ENCODE measurements around the gene GALR3.
"Not testable (repeated sequence)": the region's sequence is repeated elsewhere in the genome, so short reads cannot be mapped to it uniquely, and the experiment has no call there.

The GALR3 gene, protein sequence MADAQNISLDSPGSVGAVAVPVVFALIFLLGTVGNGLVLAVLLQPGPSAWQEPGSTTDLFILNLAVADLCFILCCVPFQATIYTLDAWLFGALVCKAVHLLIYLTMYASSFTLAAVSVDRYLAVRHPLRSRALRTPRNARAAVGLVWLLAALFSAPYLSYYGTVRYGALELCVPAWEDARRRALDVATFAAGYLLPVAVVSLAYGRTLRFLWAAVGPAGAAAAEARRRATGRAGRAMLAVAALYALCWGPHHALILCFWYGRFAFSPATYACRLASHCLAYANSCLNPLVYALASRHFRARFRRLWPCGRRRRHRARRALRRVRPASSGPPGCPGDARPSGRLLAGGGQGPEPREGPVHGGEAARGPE

DNA sequence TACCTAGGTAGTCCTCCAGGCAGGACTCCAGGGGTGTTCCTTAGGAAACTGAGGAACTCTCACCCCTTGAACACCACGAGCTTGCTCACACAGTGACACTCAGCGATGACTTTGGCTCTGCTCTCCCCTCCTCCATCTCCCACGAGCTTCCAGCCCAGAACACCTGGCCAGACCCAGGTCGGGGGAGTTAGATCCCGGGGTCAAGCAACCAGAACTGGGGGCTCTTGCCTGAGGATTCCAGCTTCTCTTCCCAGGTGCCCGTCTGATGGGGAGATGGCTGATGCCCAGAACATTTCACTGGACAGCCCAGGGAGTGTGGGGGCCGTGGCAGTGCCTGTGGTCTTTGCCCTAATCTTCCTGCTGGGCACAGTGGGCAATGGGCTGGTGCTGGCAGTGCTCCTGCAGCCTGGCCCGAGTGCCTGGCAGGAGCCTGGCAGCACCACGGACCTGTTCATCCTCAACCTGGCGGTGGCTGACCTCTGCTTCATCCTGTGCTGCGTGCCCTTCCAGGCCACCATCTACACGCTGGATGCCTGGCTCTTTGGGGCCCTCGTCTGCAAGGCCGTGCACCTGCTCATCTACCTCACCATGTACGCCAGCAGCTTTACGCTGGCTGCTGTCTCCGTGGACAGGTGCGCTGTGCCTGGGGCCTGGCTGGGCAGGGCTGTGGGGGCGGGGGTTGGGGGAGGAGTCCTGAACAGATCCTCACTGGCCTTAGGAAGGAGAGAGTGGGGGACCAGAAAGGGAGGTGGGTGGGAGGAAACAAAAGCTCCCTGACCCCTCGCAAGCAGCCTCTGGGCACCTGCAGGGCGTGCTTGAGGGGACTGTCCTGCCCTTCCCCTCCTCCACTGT, at the start of gene GALR3:
TSS of gene GALR3 (plus strand) at position 249 of the 852 bp plus-strand sequence. CDS start at position 274, 25 bp downstream.
- no peak for DNase-seq

DNA sequence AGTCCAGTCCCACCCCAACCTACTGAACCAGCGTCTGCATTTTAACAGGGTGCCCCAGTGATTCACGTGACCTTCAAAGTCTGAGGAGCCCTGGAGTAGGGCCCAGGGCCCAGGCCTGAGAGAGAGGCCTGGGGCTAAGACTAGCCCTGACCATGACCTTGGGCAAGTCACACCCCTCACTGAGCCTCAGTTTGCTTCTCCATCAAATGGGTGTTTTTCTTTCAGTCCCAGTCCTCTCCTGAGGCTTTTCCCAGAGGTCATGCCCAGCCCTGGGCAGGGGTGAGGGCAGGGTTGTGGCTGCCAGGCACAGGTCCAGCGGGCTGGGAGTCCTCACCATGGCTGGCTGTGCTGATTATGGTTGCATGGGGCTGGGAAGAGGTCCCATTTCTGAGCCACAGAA, 48.5 kb upstream of the GALR3 start:
- no peak for DNase-seq

DNA sequence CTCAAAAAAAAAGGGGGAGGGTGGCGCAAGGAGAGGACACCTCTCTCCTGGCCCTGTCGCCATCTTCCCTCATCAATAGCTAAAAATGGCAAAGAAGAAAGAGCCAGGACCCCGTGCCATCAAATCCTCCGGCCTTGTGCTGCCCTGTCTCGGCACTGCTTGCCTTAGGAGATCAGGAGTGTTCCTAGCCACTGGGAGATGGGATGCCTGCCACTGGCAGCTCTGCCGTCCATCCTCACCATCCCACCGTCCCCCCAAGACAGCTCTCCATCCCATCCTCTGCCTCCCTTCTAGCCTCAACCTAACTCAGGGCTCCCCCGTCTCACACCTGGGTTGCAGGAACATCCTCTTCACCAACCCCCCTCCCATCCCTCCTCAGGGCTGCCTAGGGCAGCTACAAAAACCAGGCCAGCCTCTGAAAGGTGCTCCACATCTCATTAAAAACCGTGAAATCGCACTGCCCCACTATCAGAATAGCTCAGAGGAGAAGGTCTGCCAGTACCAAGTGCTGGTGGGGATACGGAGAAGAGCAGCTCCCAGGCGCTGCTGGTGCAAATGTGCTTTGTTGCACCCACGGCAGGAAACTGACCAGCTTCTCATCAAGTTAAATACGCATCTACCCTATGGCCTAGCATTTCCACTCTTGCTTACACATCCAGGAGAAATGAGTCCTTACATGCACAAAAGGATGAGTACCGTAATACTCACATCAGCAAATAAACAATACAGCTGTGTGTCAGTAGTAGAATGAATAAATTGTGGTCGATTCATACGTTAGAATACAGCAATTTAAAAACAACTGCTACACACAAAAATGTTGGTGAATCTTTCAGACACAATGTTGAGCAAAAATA, 47.2 kb upstream of the GALR3 start:
- no peak for DNase-seq

DNA sequence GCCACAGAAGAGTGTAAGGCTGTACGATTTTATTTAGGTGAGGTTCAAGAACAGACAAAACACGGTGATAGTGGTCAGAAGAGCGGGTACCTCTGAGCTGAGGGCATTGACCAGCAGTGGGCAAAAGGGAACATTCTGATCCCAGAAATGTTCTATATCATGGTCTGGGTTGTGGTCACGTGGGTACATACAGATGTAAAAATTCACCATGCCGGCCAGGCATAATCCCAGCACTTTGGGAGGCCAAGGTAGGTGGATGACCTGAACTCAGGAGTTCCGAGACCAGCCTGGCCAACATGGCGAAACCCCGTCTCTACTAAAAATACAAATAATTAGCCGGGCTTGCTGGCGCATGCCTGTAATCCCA, 46.6 kb upstream of the GALR3 start:
- DNase-seq = no peak

DNA sequence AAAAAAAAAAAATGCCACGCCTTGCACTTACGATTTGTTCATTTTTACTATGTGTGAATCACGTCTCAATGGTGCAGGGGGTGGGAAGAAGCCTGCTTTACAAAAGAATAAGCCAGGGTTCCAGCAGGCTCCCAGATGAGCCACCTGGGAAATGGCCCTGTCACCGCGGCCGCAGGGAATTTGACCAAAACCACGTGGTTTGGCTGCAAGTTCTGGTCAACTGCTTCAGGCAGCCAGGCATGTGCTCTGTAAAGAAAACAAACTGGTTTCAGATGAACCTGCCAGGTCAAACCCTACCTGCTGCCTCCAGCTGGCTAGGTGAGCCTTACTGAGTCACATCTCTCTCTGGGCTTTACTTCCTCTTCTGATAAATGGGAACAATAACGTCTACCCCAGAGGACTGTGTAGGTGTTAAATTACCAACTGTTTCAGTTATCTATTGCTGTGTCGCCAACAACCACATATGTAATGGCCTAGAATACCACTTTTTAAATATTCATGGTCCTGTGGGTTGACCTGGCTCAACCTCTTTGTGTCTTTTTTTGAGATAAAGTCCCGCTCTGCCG, 46.0 kb upstream of the GALR3 start:
- no peak for DNase-seq

DNA sequence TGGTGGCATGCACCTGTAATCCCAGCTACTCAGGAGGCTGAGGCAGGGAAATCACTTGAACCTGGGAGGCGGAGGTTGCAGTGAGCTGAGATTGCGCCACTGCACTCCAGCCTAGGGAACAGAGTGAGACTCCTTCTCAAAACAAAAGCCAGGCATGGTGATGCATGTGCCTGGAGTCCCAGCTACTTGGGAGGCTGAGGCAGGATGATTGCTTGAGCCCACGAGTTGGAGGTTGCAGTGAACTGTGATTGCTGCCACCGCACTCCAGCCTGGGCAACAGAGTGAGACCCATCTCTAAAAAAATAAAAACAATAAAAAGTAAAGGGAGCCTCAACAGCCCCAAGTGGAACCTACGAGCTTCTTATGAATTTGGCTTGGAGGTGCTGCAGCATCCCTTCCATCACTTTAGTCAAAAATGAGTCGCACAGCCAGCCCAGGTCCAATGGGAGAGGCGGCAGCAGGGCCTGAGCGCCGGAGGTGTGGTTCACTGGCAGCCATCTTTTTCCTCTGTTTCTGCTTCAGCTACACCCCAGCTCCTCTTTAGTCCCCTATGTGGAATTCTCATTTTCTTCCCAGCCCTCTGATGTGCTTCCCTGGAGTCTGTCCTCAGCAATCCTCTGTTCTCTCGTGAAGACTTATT, 44.7 kb upstream of the GALR3 start:
- DNase-seq = no peak

DNA sequence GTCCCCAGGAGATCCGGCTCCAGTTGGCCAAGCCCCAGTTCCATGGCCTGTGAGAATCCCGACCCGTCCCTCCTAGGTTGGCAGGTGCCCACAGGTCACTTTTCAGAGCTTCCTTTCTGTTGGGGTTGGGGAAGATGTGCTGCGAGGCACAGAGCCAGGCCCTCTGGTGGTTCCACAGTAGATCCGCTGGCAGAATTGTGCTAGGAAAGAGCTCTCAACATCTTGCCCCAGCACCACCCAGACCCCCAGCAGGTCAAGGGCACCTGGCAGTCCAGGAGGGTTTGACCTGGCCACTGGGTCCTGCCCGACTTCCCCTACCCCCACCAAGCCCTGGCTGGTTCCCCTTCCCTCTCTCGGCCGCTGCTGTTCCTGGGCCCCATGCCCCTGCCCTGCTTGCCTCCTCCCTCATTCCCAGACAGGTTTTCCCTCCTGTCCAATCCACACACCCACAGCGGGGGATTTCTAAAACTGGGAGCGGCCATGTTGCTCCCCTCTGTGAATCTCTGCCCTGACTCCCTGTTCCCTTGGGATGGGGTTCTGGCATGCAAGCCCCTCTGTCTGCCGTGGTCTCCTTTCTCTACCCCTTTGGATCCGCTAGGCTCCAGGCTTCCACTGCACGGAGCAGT, 41.6 kb upstream of the GALR3 start:
- DNase-seq = no peak

DNA sequence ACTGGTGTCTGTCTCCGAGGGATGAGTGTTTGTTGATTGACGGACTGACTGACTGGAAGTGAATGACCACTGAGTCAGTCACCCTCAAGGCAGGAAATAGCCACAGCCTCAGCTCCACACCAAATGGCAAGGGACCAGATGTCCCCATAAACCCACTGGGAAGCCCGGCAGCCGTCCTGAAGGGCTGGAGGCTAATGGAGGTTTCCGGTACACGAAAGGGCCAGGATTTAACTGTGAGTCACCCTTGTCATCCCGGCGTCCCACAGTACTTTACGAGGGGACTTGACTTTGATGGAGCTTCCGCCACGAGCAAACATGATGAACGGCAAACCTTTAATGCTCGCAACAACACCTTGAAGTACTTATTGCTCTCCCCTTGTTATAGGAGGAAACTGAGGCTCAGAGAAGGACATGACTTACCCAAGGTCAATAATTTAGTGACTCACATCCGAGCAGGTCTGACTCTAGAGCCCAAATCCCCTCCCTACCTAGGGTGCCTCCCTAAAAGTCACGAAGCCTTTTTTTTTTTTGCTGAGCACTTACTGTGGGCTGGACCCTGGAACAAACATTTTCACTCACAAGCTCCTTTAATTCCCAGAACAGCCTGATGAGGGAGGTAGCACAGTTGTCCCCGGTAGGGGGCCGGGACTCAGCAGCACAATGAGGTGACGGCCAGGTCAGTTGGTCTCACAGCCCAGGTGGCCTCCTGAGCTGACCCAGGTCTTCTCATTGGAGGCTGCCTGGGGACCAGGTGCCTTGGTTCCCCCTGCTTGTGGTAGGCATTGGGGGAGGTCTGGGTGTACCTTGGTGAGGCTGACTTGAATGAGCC, 40.6 kb upstream of the GALR3 start:
- no peak for DNase-seq

DNA sequence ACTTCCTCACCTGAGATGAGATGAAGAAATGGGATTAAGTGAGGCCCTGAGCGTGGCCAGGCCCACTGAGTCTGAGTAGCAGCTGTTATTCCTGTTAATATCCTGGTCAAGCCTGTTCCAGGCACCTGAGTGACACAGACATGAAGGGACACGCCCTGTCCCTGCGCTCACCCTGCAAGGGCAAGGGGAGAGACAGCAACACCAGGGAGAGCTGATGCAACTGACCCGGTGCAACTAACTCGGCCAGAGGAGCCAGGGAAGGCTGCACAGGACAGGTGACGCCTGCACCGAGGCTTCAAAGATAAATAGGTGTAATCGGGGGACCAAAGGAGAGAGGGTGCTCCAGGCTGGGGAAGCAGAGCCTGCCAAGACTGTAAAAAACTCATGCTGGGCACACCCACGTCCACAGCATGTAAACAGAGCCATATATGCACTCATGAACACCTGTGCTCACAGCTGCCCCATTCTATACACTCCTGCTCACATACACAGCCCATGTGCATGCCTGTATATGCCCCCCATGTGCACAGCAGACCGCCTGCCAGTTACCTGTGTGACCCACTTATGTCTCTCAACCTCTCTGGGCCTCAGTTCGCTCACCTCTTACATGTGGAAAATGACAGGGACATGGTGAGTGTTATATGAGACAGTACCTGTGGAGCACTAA, 38.2 kb upstream of the GALR3 start:
- no peak for DNase-seq

DNA sequence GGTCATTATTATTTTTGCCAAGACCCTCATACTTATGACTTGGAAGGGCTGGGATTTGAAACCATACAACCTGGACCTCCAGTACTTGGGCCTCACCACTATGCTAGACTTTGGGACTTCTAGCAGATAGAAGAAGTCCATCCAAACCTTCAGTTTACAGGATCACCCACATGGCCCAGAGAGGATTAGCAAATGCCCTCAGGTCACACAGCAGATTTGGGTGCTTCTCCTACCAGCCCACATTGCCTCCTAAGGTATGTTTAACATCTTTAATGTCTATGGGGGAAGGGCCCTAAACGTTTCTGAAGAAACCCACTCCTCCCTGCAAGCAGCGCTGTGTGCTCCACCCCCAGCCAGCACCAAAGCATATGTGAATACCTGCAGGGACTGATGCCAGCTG, 32.9 kb upstream of the GALR3 start:
- DNase-seq = no peak

DNA sequence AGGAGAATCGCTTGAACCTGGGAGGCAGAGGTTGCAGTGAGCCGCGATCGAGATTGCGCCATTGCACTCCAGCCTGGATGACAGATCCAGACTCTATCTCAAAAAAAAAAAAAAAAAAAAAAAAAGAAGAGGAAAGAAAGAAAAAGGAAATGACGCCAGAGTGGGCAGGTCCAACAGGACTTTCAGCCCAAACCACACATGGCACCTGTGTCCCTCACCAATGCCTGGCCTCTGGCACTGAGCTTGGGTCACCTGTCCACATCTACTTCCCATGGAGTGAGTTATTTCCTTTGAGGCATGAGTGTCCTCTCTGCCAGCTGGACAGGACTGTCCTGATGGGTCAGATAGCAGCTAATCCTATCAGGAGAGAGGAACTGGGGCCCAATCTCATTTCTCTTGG, 30.7 kb upstream of the GALR3 start:
- no peak for DNase-seq

DNA sequence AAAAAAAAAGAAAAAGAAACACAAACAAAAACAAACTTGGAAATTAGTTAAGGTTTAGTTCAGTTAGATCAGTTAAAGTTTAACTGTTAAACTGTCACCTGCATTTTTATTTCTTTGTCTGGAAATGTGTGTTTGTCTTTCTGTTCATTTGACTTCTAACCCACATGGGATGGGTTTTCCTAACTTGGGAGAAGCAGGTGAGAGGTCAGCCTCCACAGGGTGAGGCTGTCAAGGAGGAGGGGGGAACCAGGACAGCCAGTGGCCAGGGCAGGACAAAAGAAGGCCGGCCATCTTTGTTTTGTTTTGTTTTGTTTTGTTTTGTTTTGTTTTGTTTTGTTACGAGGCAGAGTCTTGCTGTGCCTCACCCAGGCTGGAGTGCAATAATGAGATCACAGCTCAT, 28.8 kb upstream of the GALR3 start:
- DNase-seq = no peak

DNA sequence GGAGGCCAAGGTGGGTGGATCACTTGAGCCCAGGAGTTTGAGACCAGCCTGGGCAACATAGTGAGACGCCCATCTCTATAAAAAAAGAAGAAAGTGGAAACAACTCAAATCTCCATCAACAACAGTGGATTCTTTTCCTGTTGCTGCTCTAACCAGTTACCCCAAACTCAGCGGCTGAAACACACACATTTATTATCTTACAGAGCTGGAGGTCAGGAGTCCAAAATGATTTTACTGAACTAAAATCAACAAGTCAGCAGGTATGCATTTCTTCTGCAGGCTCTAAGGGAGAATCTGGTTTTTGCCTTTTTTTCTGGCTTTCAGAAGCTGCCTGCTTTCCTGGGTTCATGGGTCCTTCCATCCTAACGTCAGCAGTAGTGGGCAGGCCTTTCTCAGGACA, 27.1 kb upstream of the GALR3 start:
- DNase-seq = no peak

DNA sequence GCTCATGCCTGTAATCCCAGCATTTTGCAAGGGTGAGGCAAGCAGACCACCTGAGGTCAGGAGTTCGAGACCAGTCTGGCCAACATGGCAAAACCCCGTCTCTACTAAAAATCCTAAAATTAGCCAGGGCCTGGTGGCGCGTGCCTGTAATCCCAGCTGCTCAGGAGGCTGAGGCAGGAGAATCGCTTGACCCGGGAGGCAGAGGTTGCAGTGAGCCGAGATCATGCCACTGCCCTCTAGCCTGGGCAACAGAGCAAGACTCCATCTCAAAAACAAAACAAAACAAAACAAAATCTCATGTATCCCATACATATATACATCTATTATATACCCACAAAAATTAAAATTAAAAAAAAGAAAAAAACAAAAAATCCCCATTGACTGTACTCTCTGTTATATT, 25.9 kb upstream of the GALR3 start:
- DNase-seq = not testable (repeated sequence)

DNA sequence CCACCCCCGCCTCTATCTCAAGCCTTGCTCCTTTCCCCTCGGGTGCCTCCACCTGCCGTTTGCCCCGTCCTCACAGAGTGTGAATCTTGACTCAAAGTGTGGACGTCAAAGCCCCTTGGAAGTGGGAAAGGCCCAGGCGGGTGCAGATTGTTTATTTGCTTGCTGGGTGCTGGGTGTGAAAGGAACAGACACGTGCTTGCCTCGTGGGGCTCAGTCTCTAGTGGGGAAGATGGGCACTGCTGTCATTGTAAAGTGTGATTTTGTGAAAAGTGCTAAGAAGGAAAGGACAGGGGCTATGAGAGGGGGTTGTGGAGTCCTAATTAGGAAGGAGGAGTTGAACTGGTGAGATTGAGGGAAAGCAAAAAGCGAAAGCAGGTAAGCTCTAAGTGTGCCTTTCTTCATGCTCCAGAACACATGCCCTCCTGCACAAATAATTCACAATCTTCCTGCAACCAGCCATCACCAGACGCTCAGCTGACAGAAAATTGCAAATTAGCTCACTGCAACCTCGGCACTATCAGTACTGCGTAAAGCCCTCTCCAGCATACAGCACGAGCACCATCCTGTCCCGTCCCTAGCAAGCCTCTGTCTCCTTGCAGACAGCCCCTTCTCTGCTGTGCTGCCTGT, 25.2 kb upstream of the GALR3 start:
- DNase-seq = no peak

DNA sequence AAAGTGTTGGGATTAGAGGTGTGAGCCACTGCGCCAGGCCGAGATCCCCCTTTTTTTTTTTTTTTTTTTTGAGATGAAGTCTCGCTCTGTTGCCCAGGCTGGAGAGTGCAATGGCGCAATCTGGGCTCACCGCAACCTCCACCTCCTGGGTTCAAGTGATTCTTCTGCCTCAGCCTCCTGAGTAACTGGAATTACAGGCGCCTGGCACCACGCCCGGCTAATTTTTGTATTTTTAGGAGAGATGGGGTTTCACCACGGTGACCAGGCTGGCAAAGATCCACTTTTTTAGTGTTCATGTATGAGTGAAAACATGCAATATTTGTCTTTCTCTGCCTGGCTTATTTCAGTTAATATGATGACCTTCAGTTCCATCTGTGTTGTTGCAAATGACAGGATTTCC, 23.2 kb upstream of the GALR3 start:
- not testable (repeated sequence) for DNase-seq

DNA sequence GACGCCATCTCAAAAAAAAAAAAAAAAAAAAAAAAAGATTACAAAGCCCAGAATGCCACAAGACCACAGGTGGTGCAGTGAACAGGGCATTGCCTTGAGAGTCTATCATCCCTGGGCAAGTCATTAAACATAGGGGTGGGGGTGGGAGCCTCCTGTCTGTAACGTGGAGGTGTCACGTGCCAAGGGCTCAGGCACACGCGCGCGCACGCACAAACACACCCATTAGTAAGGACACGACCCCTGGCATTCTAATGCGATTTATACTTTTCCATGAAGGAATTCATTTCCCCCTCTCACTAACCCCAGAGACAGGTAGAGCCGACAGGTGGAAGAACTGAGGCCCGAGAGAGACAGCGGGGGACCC, 21.3 kb upstream of the GALR3 start:
- peak; percentile 14 for DNase-seq

DNA sequence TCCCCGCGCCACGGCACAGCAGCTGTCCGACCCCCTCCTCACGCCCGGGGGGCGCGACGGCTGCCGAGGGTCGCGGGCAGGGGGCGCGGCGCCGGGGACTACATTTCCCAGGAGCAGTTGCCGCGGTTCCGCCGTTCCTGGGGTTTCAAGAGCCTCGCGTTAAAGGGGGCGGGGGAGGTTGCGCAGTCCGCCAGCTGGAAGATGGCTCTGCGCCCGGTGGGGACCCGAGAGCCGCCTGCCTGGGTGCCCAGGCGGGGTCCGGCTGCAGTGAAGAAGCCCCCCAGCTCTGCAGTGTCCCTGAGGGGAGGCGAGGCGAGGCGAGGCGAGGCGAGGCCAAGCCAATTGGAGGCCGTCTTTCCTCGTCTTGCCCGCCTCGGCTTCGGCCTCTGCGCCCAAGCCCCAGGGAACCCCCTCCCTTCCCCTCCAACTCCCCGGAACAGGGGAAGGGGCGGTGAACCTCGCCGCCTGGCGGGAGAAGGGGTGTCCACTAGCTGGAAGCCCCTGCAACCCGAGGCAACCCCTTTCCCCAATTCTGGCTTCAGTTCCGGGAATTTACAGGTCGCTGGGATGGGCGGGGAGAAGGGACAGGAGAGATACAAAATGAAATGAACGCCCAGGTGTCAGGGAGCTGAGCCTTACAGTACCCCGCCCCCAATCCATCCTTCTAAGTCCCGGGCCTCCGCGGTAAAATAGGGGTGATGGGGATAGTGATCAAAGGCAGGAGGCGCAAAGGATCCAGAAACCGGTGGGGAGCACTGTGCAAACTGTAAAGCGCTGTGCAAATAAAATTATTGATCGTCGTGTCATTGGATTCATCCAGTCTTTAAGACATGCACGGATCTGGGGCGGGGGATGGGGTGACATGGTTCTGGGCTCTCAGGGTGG, 20.6 kb upstream of the GALR3 start:
- DNase-seq = peak; percentile 25

DNA sequence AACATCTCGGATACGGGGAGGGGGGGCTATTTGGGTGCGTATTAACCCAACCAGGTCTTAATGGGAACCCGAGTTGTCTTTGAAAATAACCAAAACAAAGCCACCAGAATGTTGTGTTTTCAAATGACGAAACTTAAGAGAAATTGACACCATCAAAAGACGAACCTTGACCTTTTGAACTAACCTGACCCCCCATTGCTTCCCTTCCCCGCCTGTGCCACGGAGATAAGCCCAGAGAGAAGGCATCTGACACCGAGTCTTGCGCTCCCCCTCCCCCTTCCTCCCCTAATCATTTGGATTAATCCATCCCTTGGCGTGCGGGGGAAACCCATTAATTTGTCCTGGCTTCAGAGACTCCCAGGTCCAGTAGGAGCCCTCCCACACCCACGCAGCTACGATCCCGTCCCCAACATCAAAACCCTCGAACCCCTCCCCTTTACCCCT, 20.0 kb upstream of the GALR3 start:
- no peak for DNase-seq

All from NCI-H1048 (cell line).